A673 (cell line): Measurements from ENCODE around the gene DPM2.

Experiments used
- CTCF ChIP-seq: fragments of 300-800, 200-600 bp; sonication (generic); conservative IDR thresholded peaks from 2 replicates; pipeline ENCODE4 v1.5.1; 2017; ENCODE audit warnings: low read depth, mild to moderate bottlenecking, antibody characterized with exemption, low read length, moderate library complexity, mixed read lengths
- EZH2 ChIP-seq: fragments of 200-600 bp; sonication (generic); IDR thresholded peaks from 2 replicates; pipeline ENCODE4 v1.6.1; 2017; ENCODE audit warnings: borderline replicate concordance, low read depth, mild to moderate bottlenecking, mixed read lengths, antibody characterized with exemption, low read length; ENCODE audit not compliant: poor library complexity, severe bottlenecking

DNA sequence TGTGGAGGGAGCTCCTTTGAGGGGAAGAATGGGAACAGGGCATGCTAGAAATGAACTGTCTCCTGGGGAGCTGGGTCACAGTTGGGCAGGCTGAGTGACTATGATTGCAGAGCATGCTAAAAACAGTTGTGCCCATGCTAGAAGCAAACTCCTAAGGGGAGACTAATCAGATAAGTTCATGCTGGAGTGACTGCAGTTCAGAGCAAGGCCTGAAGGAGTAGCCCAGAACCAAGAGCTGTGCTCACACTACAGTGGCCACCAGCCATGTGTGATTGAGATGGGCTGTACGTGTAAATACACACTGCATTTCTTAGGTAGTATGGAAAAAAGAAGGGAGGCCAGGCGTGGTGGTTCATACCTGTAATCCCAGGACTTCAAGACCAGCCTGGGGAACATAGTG is 49.9 kb downstream of the DPM2 start:
- TF ChIP-seq CTCF: no peak
- TF ChIP-seq EZH2: no peak
